GM18858 (cell line): ENCODE measurements around the gene CST8.

Source experiments
- ATAC-seq: cut with Tn5 transposase; IDR thresholded peaks from one replicate; pipeline ENCODE4 v1.9.1; 2021; ENCODE audit not compliant: unreplicated experiment

CST8 gene

GRCh38 chr20:23519556-23519955, 28.6 kb downstream of the CST8 start:
- ATAC-seq, result no peak

- no peak for ATAC-seq
These were observed 29.3 kb downstream of the CST8 start for GRCh38 chr20:23520185-23520584.

- ATAC-seq, result no peak
These were observed 33.2 kb downstream of the CST8 start for GRCh38 chr20:23524146-23524545.

GRCh38 chr20:23526850-23527249, 35.9 kb downstream of the CST8 start:
- no peak for ATAC-seq

- ATAC-seq, result no peak
These were observed 38.0 kb downstream of the CST8 start for GRCh38 chr20:23528867-23529431.

GRCh38 chr20:23530937-23531567, 40.1 kb downstream of the CST8 start:
- ATAC-seq, result no peak

- ATAC-seq, result no peak
These were observed 41.6 kb downstream of the CST8 start for GRCh38 chr20:23532533-23532932.

GRCh38 chr20:23533161-23533560, 42.2 kb downstream of the CST8 start:
- ATAC-seq, result no peak

- ATAC-seq, result no peak
These were observed 44.1 kb downstream of the CST8 start for GRCh38 chr20:23534801-23535593.

GRCh38 chr20:23536328-23536974, 45.5 kb downstream of the CST8 start:
- ATAC-seq, result no peak

GRCh38 chr20:23537030-23537429, 46.1 kb downstream of the CST8 start:
- no peak for ATAC-seq

- ATAC-seq, result no peak
These were observed 49.7 kb downstream of the CST8 start for GRCh38 chr20:23540624-23541023.

GRCh38 chr20:23541330-23541729, 50.4 kb downstream of the CST8 start:
- no peak for ATAC-seq

GRCh38 chr20:23541776-23542175, 50.9 kb downstream of the CST8 start:
- ATAC-seq, result no peak

- ATAC-seq, result no peak
These were observed 51.9 kb downstream of the CST8 start for GRCh38 chr20:23542801-23543200.

- no peak for ATAC-seq
These were observed 53.2 kb downstream of the CST8 start for GRCh38 chr20:23544133-23544532.
